Lower leg skin (tissue), 4 donors: Measurements from ENCODE around the gene SERPINC1. TPM values are rescaled to one million over a fixed set of nuclear protein-coding genes. Genes with fewer than 3 reads are reported as not detected.
"Not testable (repeated sequence)": the region's sequence is repeated elsewhere in the genome, so short reads cannot be mapped to it uniquely, and the experiment has no call there.

Source experiments
- DNase-seq, 2 donors: peaks; one replicate each; pipeline ENCODE4 v3.0.0-alpha.2; 2019; ENCODE audit warnings: low spot score in 2 of 2
- H3K4me3 ChIP-seq: fragments of 200-600 bp; sonication (generic); 2 replicates; pipeline ENCODE4 v1.5.1; 2017; ENCODE audit warnings: mild to moderate bottlenecking, low read depth; ENCODE audit not compliant: poor library complexity, severe bottlenecking
- CTCF ChIP-seq, 3 donors: fragments of 450-650 bp; IDR thresholded peaks; one replicate each; pipeline ENCODE4 v1.5.1; 2016; ENCODE audit warnings: antibody characterized with exemption in 3 of 3, mild to moderate bottlenecking in 3 of 3, moderate library complexity in 2 of 3
- POLR2A ChIP-seq, 2 donors: fragments of 450-650 bp; IDR thresholded peaks; one replicate each; pipeline ENCODE4 v1.6.1; 2016 to 2017; ENCODE audit warnings: antibody characterized with exemption in 2 of 2, mild to moderate bottlenecking in 1 of 2, moderate library complexity in 1 of 2
- whole genome bisulfite sequencing, 2 donors: methylation state at CpG; one replicate each; pipeline ENCODE4 v1.1.5; 2018; 5-methylcytosine and 5-hydroxymethylcytosine counted together
- intact Hi-C: fragments of 100-400 bp; cut with DNase I; formaldehyde crosslinking; loops from one replicate; pipeline ENCODE4 v1.15.0; 2023; ENCODE audit warnings: low total_unique reads
- total RNA-seq, 4 donors: library from RNA; depleted of rRNA; stranded (reverse); fragments of >200 nt; gene quantifications; one replicate each; pipeline ENCODE4 v1.1.0, GENCODE V29; 2016

SERPINC1 gene
- total RNA-seq, result not detected

DNA sequence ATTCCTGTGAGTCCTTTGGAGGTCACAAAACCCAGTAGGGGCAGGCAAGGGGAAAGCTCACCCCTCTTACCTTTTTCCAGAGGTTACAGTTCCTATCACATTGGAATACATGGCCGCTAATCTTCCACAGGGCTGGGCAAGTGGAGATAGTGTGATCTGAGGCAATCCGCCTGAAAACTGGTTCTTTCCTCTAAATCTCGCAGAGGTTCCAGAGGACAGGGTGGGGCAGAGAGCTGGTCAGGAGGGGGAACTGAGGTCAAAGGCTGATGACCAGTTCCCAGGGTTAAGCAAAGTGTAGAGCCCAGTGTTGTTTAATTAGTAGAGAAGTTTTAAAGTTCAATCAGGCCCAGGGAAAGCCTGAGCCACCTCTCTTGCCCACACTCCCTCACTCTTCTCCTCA, at the start of gene SERPINC1:
Gene SERPINC1, minus strand, starts transcription at position 179 of the 400 bp plus-strand sequence. Its CDS starts 68 bp downstream, at position 111.
- WGBS, 2 donors, result 81 to 97% methylated on average over 3 of the region's 3 CpGs
- intact Hi-C loops, result no loop called here

DNA sequence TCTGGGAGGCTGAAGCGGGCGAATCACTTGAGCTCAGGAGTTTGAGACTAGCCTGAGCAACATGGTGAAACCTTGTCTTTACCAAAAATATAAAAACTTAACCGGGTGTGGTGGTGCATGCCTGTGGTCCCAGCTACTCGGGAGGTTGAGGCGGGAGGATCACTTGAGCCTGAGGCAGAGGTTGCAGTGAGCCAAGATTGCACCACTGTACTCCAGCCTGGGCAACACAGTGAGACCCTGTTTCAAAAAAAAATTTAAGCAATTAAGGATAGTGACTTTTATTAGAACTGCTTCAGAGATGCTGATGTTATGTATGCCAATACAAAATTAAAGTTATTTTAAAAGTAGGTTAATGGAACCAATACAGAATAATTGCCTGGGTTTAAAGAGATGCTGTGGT, 48.8 kb upstream of the SERPINC1 start:
- DNase-seq, H3K4me3 ChIP-seq, intact Hi-C loops: not testable (repeated sequence)
- WGBS, 2 donors, result 89 to 90% methylated on average over 5 of the region's 5 CpGs

More for the DNA sequence above, at the start of gene SERPINC1:
- no peak for TF ChIP-seq CTCF (IDR thresholded peaks at IDR 0.05)
- no peak for TF ChIP-seq POLR2A (IDR thresholded peaks at IDR 0.05)
- no peak within 1 kb of the TSS for H3K4me3 ChIP-seq
- no peak for DNase-seq

DNA sequence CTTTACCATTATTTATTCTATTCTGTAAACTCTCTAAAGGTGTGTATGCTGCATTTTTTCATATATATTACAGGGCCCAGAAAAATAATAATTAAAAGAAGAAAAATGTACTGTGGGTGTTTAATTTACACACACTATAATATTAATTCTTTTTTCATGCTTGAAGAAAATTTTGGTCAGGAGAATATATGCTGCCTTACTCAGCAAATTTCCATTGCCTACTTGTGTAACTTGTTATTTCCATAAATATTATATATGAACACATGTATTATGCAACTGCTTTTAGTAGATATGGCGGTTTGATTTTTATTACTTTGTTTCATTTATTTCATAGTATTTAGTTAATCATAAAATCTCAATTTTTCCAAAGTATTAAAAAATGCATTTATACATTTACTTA, 46.4 kb upstream of the SERPINC1 start:
- no peak for DNase-seq
- WGBS, 2 donors, result 96 to 98% methylated on average over 1 of the region's 1 CpG
- intact Hi-C loops, result no loop called here
- TF ChIP-seq POLR2A (IDR thresholded peaks at IDR 0.05), result no peak
- no peak for TF ChIP-seq CTCF (IDR thresholded peaks at IDR 0.05)
- H3K4me3 ChIP-seq, result no peak overlapping the region

GRCh38 chr1:173960625-173961024, 43.5 kb upstream of the SERPINC1 start:
- intact Hi-C loops, result no loop called here
- no peak overlapping the region for H3K4me3 ChIP-seq
- 67 to 76% methylated on average over 5 of the region's 5 CpGs for WGBS, 2 donors
- TF ChIP-seq POLR2A (IDR thresholded peaks at IDR 0.05), result no peak
- no peak for TF ChIP-seq CTCF (IDR thresholded peaks at IDR 0.05)
- DNase-seq, result no peak

- intact Hi-C loops, result no loop called here
- TF ChIP-seq CTCF (IDR thresholded peaks at IDR 0.05) (no peak), POLR2A (IDR thresholded peaks at IDR 0.05) (no peak)
- H3K4me3 ChIP-seq, result no peak overlapping the region
- DNase-seq, result no peak
Observed at GRCh38 chr1:173954179-173954578, 37.1 kb upstream of the SERPINC1 start.

DNA sequence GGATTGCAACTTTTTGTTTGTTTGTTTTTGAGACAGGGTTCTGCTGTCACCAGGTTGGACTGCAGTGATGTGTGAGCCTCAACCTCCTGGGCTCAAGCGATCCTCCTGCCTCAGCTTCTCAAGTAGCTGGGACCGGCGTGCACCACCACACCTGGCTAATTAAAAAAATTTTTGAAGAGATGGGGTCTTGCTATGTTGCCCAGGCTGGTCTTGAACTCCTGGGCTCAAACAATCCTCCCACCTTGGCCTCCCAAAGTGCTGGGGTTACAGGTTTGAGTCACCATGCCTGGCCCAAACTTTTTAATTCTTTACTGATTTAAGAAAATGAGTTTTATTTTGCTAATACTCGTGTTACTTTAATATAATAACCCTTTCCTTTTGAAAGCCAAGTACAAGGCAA, 31.5 kb upstream of the SERPINC1 start:
- no peak for DNase-seq
- no peak overlapping the region for H3K4me3 ChIP-seq
- WGBS, 2 donors, result 96 to 99% methylated on average over 4 of the region's 4 CpGs
- TF ChIP-seq CTCF (IDR thresholded peaks at IDR 0.05), result no peak
- TF ChIP-seq POLR2A (IDR thresholded peaks at IDR 0.05), result no peak
- intact Hi-C loops, result no loop called here
